Mesendoderm (in vitro differentiated cells): Measurements from ENCODE around the gene CELA3A.
"Not testable (repeated sequence)": the region's sequence is repeated elsewhere in the genome, so short reads cannot be mapped to it uniquely, and the experiment has no call there.

Source experiments
- DNase-seq: peaks from one replicate; pipeline ENCODE4 v3.0.0; 2013
- H2AK5ac ChIP-seq: 2 replicates; pipeline ENCODE4 v1.6.1; 2013; ENCODE audit warnings: low read length, inconsistent platforms
- H2BK120ac ChIP-seq: 2 replicates; pipeline ENCODE4 v1.6.1; 2013; ENCODE audit warnings: low read depth, mild to moderate bottlenecking, low read length, moderate library complexity, mixed read lengths
- H2BK15ac ChIP-seq: replicated peaks from 2 replicates; pipeline ENCODE4 v1.6.1; 2013; ENCODE audit warnings: low read depth, mild to moderate bottlenecking, moderate library complexity
- H2BK5ac ChIP-seq: 2 replicates; pipeline ENCODE4 v1.6.1; 2013; ENCODE audit warnings: low read length, inconsistent platforms
- H3K18ac ChIP-seq: 2 replicates; pipeline ENCODE4 v1.6.1; 2013; ENCODE audit warnings: mild to moderate bottlenecking, low read length, mixed read lengths
- H3K23ac ChIP-seq: one replicate; pipeline ENCODE4 v1.6.1; 2013; ENCODE audit warnings: low read length
- H3K27ac ChIP-seq: 2 replicates; pipeline ENCODE4 v1.5.1; 2013; ENCODE audit warnings: low read depth, mild to moderate bottlenecking, inconsistent platforms, low read length, moderate library complexity
- H3K27me3 ChIP-seq: 2 replicates; pipeline ENCODE4 v1.6.1; 2013; ENCODE audit warnings: low read length, control low read depth, mild to moderate bottlenecking, inconsistent platforms; ENCODE audit not compliant: insufficient read depth, poor library complexity
- H3K36me3 ChIP-seq: 2 replicates; pipeline ENCODE4 v1.6.1; 2013; ENCODE audit warnings: low read length, inconsistent platforms; ENCODE audit not compliant: control insufficient read depth, insufficient read depth
- H3K4ac ChIP-seq: one replicate; pipeline ENCODE4 v1.6.1; 2013; ENCODE audit warnings: low read depth, mild to moderate bottlenecking, low read length, moderate library complexity
- H3K4me1 ChIP-seq: 2 replicates; pipeline ENCODE4 v1.6.1; 2013; ENCODE audit warnings: low read depth, low read length, inconsistent platforms; ENCODE audit not compliant: control insufficient read depth
- H3K4me2 ChIP-seq: 2 replicates; pipeline ENCODE4 v1.6.1; 2013; ENCODE audit warnings: low read length
- H3K4me3 ChIP-seq: 2 replicates; pipeline ENCODE4 v1.5.1; 2013; ENCODE audit warnings: mild to moderate bottlenecking, low read length
- H3K56ac ChIP-seq: one replicate; pipeline ENCODE4 v1.6.1; 2013; ENCODE audit warnings: low read length
- H3K79me1 ChIP-seq: 2 replicates; pipeline ENCODE4 v1.6.1; 2013; ENCODE audit warnings: low read length, inconsistent platforms
- H3K79me2 ChIP-seq: 2 replicates; pipeline ENCODE4 v1.6.1; 2013; ENCODE audit warnings: mild to moderate bottlenecking, low read length; ENCODE audit not compliant: control insufficient read depth, insufficient read depth
- H3K9ac ChIP-seq: 2 replicates; pipeline ENCODE4 v1.6.1; 2013; ENCODE audit warnings: low read length, inconsistent platforms
- H4K5ac ChIP-seq: one replicate; pipeline ENCODE4 v1.6.1; 2013; ENCODE audit warnings: low read length
- H4K8ac ChIP-seq: one replicate; pipeline ENCODE4 v1.6.1; 2013; ENCODE audit warnings: low read depth, mild to moderate bottlenecking, control low read depth, low read length, moderate library complexity
- WGBS: extraction: QIAGEN DNeasy Blood & Tissue Kit; methylation state at CpG from one replicate; pipeline ENCODE4 v1.1.7; 2013; ENCODE audit warnings: low lambda C conversion rate, missing lambda C conversion rate; ENCODE audit not compliant: insufficient coverage; ENCODE audit errors: extremely low coverage; 5-methylcytosine and 5-hydroxymethylcytosine counted together

CELA3A gene

GRCh38 chr1:22014575-22015206 is 13.2 kb downstream of the CELA3A start:
- H3K56ac ChIP-seq, H2AK5ac ChIP-seq, H3K27ac ChIP-seq, H3K79me2 ChIP-seq, H4K8ac ChIP-seq, H3K18ac ChIP-seq, H2BK15ac ChIP-seq, H2BK120ac ChIP-seq, H3K27me3 ChIP-seq, DNase-seq, H3K9ac ChIP-seq, H3K4me2 ChIP-seq, H4K5ac ChIP-seq, H3K79me1 ChIP-seq, H3K4ac ChIP-seq, H3K23ac ChIP-seq, H2BK5ac ChIP-seq, H3K36me3 ChIP-seq, H3K4me1 ChIP-seq, H3K4me3 ChIP-seq: not testable (repeated sequence)
- WGBS, result no CpG with 5 or more reads among the region's 13 CpGs

GRCh38 chr1:22018583-22019559 is 17.4 kb downstream of the CELA3A start:
- no peak overlapping the region for H2BK120ac ChIP-seq
- no peak overlapping the region for H3K27ac ChIP-seq
- H3K9ac ChIP-seq, result no peak overlapping the region
- H3K27me3 ChIP-seq, result no peaks in the 10 kb centered on the region
- H4K8ac ChIP-seq, result no peak overlapping the region
- H3K56ac ChIP-seq, result no peak overlapping the region
- H3K79me1 ChIP-seq, result no peaks in the 10 kb centered on the region
- H3K18ac ChIP-seq, result no peak overlapping the region
- no peak overlapping the region for H3K4ac ChIP-seq
- no peak overlapping the region for H3K23ac ChIP-seq
- H3K79me2 ChIP-seq, result no peaks in the 10 kb centered on the region
- 100% methylated on average over 2 of the region's 10 CpGs for WGBS
- no peaks in the 10 kb centered on the region for H3K4me1 ChIP-seq
- no peaks in the 10 kb centered on the region for H3K36me3 ChIP-seq
- DNase-seq, result no peak
- no peak overlapping the region for H2BK15ac ChIP-seq
- no peak overlapping the region for H2AK5ac ChIP-seq
- no peak overlapping the region for H3K4me3 ChIP-seq
- no peak overlapping the region for H2BK5ac ChIP-seq
- no peak overlapping the region for H3K4me2 ChIP-seq
- no peak overlapping the region for H4K5ac ChIP-seq

GRCh38 chr1:22021061-22021460 is 19.6 kb downstream of the CELA3A start:
- H3K4me1 ChIP-seq, result no peaks in the 10 kb centered on the region
- no peaks in the 10 kb centered on the region for H3K27me3 ChIP-seq
- H2AK5ac ChIP-seq, result no peak overlapping the region
- no peak overlapping the region for H3K56ac ChIP-seq
- H3K4ac ChIP-seq, result no peak overlapping the region
- no peak overlapping the region for H2BK120ac ChIP-seq
- no peaks in the 10 kb centered on the region for H3K79me2 ChIP-seq
- no peak overlapping the region for H3K18ac ChIP-seq
- H2BK5ac ChIP-seq, result no peak overlapping the region
- DNase-seq, result no peak
- no peak overlapping the region for H3K27ac ChIP-seq
- H3K23ac ChIP-seq, result no peak overlapping the region
- no peak overlapping the region for H3K9ac ChIP-seq
- no peaks in the 10 kb centered on the region for H3K79me1 ChIP-seq
- no peak overlapping the region for H2BK15ac ChIP-seq
- no peak overlapping the region for H4K8ac ChIP-seq
- no peak overlapping the region for H3K4me2 ChIP-seq
- no peaks in the 10 kb centered on the region for H3K36me3 ChIP-seq
- no CpG with 5 or more reads among the region's 6 CpGs for WGBS
- no peak overlapping the region for H3K4me3 ChIP-seq
- no peak overlapping the region for H4K5ac ChIP-seq

- H3K23ac ChIP-seq, result no peak overlapping the region
- no peaks in the 10 kb centered on the region for H3K27me3 ChIP-seq
- no peak overlapping the region for H2BK5ac ChIP-seq
- H3K79me1 ChIP-seq, result peaks cover 3% of the 10 kb centered on the region
- no CpG with 5 or more reads among the region's 33 CpGs for WGBS
- no peak overlapping the region for H2BK120ac ChIP-seq
- H3K36me3 ChIP-seq, result no peaks in the 10 kb centered on the region
- H4K5ac ChIP-seq, result no peak overlapping the region
- no peak overlapping the region for H2AK5ac ChIP-seq
- H3K79me2 ChIP-seq, result no peaks in the 10 kb centered on the region
- H3K4me3 ChIP-seq, result peak overlapping the region; percentile 10
- peak overlapping the region; percentile 68 for H3K27ac ChIP-seq
- H2BK15ac ChIP-seq, result no peak overlapping the region
- DNase-seq, result peak; percentile 31
- H3K9ac ChIP-seq, result peak overlapping the region; percentile 57
- no peak overlapping the region for H3K4ac ChIP-seq
- H3K56ac ChIP-seq, result peak overlapping the region; percentile 78
- peak overlapping the region; percentile 47 for H3K4me2 ChIP-seq
- H4K8ac ChIP-seq, result no peak overlapping the region
- no peaks in the 10 kb centered on the region for H3K4me1 ChIP-seq
- H3K18ac ChIP-seq, result peak overlapping the region; percentile 28
Observed at GRCh38 chr1:22024485-22025367, 23.3 kb downstream of the CELA3A start.

- Histone ChIP-seq H3K4me1 (no peaks in the 10 kb centered on the region), H3K4me2 (peak overlapping the region; percentile 64), H3K27me3 (no peaks in the 10 kb centered on the region), H2AK5ac (no peak overlapping the region), H2BK15ac (no peak overlapping the region), H3K79me2 (no peaks in the 10 kb centered on the region), H3K27ac (peak overlapping the region; percentile 81), H3K36me3 (peaks cover 2% of the 10 kb centered on the region), H3K9ac (peak overlapping the region; percentile 97), H3K23ac (peak overlapping the region; percentile 84), H3K4me3 (peak overlapping the region; percentile 77), H4K8ac (peak overlapping the region; percentile 2), H3K79me1 (peaks cover 3% of the 10 kb centered on the region), H4K5ac (no peak overlapping the region), H3K18ac (peak overlapping the region; percentile 56), H2BK120ac (no peak overlapping the region), H3K56ac (peak overlapping the region; percentile 96), H2BK5ac (peak overlapping the region; percentile 80), H3K4ac (peak overlapping the region; percentile 89)
- DNase-seq, result peak; percentile 98
- no CpG with 5 or more reads among the region's 42 CpGs for WGBS
Observed at GRCh38 chr1:22025368-22026155, 24.1 kb downstream of the CELA3A start.
